Skeletal muscle cell (primary cell): ENCODE measurements around the gene EYS.

Experiments
- DNase-seq: peaks from one replicate; pipeline ENCODE4 v3.0.0-alpha.2; 2010; ENCODE audit warnings: low read depth
- H3K4me3 ChIP-seq: 2 replicates; pipeline ENCODE4 v1.5.1; 2011; ENCODE audit warnings: low read depth, mild to moderate bottlenecking, control low read depth, low read length, moderate library complexity

EYS gene

DNA sequence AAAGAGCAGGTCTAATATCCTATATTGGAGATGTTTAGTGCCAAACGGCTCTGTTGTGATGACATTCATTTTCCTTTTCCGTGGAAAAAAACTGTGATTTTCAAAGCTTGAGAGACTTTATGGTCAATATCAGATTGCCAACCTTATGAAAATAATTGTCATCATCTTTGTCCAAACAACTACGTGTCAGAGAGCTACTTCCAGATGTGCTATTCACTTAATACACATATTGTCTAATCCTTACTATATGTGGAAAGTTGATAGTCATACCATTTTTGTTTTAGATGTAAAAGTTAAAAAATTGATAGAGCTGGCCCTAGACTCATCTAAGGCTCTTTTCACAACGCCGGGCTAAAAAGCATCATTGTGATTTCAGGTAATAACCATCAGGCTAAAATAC, 1521.4 kb downstream of the EYS start:
- DNase-seq = no peak

DNA sequence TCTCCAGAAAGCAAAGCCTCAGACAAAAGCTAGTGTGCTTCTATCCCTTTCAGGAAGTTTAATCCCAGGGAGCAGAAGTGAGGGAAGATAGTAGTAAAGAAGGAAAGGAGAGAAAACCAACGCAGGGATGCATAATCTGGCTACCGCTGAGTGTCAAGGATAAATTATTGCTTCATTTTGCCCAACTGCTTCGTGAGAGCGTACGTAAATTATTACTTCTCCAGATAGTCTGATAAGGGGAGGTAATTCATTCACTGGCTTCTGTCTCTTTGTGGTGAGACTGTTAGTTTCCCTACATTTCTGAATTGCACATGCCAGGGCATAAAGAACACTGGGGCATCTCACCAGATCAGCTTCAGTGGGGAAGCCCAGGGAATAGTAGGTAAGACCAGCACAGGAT, 1531.7 kb downstream of the EYS start:
- no peak overlapping the region for H3K4me3 ChIP-seq
- no peak for DNase-seq

More for the DNA sequence above, 1521.4 kb downstream of the EYS start:
- H3K4me3 ChIP-seq = no peak overlapping the region

DNA sequence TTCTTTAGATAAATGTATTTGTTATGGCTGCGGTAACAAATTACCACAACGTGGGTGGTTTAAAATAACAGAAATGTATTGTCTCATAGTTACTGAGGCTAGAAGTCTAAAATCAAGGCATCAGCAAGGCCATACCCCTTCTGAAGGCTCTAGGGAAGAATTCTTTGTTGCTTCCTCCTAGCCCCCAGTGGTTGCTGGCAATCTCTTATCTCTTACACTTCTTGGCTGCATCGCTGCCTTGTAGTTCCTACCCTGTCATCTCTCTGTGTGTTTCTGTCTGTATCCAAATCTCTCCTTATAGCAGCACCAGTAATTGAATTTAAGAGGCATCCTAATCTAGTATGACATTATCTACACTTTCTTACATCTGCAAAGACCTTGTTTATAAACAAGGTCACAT, 1536.7 kb downstream of the EYS start:
- no peak for DNase-seq
- no peak overlapping the region for H3K4me3 ChIP-seq

DNA sequence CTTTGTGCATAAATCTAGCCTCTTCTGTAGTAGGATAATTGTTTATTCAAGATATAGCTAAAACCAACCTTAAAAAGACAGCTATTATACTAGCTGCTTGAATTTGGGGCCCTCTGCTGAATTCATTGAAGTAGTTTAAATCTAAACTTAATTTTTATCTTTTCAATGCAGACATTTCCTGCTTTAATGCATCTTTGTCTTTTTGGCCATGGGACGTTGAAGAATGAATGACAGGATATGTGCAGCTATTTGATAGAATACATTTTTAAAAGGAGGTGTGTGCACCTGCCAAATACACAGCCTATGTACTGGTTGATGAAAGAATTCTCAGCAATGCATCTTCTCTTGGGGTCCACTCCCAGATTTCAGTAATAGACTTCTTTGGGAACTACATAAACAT, 1546.5 kb downstream of the EYS start:
- H3K4me3 ChIP-seq = no peak overlapping the region
- DNase-seq = no peak

DNA sequence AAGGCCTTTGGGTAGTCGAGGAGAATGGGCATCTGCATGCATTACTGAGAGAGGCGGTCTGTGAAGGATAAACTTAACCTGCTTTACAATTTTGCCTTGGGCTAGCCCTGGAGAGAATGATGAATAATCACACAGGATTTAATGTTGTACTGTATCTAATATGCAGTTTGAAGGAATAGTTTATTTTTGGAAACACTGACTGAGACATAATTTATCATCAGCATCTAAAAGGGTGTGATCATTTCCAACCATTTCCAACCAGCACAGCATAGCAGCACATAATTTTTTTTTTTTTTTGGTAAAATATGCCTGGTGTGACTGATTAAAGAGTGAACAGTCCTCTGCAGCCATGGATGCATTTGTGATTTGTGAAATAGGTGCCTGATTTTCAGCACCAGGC, 1552.0 kb downstream of the EYS start:
- no peak for DNase-seq
- H3K4me3 ChIP-seq = no peak overlapping the region

DNA sequence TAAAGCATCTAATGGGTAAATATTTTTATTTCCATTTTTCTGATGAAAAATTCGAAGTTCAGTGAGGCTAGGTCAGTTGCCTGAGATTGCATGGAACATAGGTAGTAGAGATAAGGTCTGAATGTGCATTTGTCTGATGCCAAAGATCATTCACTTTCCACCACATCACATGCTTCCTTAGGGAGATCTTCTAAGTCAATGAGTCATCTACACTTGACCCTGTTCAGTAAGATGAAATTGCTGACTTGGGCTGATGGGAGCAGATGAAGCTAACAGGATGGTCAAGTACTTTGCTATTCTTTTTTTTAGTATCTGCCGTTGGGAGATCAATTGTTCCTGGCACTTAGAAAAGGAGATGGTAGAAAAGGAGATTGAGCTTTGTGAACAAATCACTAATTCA, 1560.2 kb downstream of the EYS start:
- no peak overlapping the region for H3K4me3 ChIP-seq
- no peak for DNase-seq

DNA sequence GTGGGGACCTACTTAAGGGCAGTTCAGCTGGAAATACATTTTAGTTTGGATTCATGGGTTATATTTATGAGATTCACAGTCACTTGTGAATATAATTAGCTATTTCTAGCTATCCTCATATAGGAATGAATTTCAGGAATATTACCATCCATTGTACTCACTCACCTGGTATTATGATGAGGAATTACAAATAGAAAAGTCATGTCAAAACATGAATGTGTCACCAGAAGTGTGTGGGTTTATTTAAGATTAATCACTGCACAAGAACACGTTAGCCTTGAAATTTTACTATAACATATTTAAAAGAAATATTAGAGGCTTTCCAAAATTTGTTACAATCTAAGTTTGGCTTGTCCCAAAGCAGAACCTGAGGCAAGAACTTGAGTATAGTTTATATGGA, 1560.9 kb downstream of the EYS start:
- no peak overlapping the region for H3K4me3 ChIP-seq
- DNase-seq = no peak

DNA sequence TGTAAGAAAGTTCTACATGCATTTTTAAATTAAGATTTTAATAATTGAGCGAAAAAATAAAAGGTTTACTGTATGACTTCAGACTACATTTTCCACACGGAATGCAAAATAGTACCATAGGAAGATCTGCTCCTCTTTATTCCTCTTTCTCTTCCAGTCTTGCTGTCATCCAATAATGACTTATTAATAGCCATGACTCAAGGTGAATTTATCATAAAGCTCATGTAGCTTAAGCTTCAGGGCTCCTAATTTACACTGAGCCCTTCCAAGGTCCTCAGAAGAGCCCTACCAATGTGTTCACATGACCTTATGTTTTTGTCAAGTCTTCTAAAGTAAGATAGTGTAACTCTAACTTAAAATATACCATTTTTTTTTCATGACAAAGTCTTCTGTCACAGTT, 1561.4 kb downstream of the EYS start:
- no peak for DNase-seq
- H3K4me3 ChIP-seq = no peak overlapping the region

DNA sequence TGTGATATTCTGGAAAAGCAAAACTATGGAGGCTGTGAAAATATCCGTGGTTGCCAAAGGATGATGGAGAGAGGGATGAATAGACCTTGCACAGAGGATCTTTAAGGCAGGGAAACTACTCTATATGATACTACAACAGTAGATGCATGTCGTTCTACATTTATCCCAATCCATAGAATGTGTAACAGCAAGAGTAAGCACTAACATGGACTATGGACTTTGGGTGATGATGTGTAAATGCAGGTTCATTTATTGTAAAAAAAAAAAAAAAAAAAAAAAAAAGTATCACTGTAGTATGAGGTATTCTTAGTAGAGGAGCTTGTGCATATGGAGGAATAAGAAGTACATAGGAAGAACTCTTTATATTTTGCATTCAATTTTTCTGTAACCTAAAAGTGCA, 1563.9 kb downstream of the EYS start:
- DNase-seq = no peak
- no peak overlapping the region for H3K4me3 ChIP-seq

DNA sequence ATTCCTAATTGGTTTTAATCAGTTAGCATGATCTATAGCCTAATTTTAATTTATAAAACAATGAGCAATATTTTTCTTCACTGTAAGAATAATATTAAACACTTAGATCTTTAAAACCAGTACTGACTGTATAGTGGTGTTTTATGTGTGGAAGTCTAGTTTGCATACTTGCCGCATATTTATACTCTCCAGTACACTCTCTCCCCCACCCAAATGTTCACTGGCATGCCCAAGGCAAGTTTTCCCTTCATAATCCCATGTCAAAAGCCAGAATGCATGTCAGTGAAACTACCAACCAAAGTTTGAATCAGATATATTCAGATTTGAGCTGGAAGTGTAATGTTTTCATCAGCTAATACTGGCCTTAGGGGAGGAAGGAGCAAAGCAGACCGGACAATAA, 1565.3 kb downstream of the EYS start:
- no peak overlapping the region for H3K4me3 ChIP-seq
- DNase-seq = no peak

DNA sequence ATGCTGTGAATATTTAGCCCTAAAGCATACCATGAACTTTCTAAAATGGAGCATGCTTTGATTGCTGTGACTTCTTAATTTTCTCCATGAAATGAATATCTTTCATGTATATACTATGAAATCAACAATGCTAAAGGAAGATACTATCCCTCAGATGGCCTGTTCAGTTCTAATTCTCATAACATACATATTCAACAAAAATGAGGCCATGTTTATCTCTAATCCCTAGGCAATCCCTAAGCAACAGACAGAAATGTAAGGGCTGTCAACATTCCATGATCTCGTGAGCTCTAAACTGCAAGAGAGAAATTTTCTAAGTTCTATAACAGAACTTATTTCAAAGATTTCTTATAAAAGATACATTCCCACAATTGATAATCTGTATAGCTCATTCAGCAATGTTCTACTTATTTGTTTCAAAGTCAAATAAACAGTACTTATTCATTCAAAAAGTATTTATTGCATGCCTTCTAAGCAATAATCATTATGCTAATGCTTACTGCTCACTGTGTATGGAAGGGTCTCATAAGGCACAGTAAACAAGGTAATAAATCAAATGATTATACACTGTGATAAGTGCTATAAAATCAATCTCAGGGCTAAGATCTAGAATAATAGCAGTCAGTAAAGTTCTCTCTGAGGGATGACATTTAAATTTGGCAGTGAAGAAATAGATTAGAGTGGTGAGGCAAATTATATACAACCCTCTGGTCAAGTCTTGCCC, 1578.6 kb downstream of the EYS start:
- DNase-seq = no peak
- no peak overlapping the region for H3K4me3 ChIP-seq

DNA sequence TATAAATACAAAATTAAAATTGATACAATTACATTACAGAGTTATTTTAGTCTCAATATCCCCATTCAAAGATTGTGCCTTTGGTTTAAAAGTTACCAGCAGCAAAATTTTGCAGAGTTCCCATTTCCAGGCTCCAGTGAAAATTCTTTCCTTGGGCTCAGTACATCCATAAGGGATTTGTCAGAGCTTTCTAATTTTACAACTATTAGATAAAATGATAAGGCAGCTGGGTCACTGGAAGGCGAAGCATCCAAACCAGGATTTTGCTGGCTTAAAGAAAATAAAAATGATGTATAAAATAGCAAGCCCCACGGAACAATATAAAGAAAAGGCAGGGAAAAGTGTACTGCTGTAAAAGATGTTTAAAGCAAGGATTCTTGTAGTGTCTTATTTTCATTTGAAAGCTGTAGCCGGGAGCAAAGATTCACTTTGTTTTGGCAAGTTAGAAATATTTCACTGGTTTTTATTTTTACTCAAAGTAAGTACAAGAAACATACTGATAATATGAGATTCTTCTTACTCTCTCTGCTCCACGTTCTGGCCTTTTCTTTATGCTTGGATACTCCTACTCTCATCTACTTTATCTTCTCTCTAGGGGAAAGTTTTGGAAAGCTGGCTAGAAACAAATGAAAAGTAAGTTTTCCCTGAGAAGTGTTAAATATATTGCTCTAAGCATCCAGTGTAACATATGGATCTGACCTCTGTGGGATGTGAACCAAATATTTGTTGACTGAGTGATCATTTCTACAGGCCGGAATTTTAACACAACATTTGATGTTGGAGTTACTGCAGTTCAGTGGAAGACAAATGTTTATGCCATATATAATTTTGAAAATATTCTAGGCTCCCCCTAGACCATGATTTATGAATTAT, 1583.0 kb downstream of the EYS start:
- H3K4me3 ChIP-seq = no peak overlapping the region
- DNase-seq = peak; percentile 4

DNA sequence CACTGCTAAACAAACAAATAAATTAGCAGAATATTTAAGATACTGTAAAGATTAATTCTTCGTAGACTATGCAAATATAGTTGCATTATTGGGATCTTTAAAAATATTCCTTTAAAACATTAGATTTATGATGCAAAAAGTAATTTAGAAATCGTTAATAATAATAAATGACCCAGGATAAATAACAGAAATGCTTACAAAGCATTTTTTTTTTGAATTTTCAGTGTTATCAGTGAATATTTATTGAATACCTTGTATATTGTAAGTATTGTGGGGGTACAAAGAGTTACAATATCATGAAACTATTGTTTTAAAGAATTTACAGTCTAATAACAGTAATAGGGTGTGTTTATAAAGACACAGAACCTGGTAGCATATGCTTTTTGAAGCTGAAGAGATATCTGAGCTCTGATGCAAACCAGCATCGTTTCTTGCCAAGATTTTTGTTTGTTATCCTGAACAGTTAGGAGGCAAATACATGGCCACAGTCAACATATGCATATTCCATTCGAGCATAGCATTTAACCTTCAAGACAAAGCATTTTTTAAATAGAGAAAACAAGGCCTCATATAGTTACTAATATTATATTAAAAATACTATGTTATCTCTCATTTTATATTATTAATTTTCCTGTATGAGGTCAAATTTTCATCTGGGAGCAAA, 1584.2 kb downstream of the EYS start:
- H3K4me3 ChIP-seq = no peak overlapping the region
- no peak for DNase-seq

DNA sequence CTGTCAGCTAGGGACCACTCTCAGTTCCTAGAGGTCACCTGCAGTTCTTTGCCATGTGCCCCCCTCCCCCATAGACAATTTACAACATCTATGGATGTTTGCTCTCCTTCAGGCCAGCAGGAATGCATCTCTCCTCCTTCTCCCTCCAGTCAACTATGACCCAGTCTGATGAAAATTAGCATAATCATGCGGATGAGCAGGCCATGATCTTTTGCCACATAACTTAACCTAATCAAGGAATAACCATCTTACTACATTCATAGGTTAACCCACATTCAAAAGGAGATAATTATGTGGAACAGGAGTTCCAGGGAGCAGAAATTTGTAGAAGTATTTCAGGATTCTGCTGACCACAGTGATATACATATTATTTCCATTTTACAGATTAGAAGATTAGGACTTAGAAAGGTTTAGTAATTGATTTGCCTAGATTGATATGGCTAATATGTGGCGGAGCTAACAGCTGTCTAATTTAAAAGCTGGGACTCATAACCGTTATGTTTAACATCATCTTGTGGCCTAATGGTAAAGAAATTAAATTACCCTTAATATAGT, 1585.9 kb downstream of the EYS start:
- DNase-seq = no peak
- H3K4me3 ChIP-seq = no peak overlapping the region

DNA sequence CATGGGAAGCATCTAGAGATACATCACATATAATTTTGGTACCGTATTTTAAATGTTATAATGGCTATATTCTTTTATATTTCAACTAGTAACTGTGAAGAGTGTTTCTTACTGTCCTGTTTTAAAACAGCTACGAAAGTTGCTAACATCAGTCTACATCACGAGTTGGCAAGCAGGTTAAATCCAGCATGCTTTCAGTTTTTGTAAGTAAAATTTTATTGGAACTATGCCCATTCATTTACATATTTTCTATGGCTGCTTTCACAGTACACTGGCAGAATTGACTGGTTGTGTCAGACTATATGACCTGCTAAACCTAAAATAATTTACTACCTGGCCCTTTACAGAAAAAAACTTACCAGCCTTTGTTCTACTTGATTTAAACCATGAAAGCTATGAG, 1593.3 kb downstream of the EYS start:
- no peak for DNase-seq
- H3K4me3 ChIP-seq = no peak overlapping the region

DNA sequence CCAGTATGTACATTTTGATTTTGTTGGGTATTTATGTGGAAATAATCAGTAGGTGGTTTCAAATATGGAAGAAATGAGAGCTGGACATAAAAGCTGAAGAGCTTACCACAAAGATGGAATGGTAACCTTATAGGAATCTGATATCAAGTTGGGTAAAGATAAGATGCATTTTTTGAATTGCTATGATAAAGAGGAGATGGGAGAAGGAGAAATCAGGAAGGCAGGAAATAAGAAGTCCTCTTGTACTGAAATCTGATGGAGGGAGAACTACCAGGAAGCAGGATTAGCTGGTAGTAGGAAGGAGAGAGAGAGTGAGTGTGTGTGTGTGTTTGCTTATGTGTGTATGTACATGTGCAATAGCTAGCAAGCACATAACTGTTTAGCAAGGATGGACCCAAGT, 1603.0 kb downstream of the EYS start:
- no peak overlapping the region for H3K4me3 ChIP-seq
- no peak for DNase-seq

DNA sequence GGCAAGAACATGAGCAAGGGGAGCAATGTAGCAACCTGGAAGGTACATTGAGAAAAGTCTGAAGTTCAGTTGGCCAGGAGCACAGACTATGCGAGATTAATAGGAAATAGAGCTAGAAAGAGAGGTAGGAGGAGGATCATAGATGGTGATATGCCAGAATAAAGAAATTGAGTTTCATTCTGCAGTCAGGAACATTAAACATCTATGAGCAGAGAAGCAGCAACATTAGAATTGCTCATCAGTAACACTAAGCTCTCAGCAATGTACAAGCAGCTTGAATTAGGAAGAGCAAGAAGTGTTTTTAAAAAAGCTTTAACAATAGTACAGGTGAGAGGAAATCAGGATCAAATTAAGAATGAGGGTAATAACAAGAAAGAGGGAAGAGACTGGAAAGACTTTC, 1603.5 kb downstream of the EYS start:
- DNase-seq = no peak
- H3K4me3 ChIP-seq = no peak overlapping the region

DNA sequence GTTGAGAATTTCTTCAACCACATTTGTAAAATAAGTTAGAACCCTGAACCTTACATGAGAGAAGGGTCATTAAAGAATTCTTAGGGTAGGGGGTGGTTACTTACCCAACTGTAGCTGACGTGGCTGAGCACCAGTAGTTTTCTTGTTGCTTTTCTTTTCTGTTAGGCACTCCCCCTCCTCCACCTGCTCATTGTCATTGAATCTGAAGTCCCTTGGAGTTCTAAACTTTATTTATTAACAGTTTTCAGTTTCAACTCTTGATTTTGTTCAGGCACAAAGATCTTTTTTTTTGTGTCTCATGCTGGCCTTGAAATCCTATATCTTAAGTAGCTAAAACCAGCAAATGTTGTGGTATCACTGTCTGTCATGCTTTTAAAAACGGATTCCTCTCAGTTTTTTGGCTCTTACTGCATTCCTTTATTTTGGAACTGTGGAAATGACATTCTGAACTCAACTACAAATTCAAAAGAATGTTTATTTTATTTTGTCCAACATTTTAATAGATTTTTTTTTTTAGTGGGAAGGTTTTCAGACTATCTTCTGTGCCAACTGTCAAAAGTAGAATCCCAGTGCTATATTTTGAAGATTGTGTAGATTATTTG, 1606.2 kb downstream of the EYS start:
- no peak for DNase-seq
- no peak overlapping the region for H3K4me3 ChIP-seq

DNA sequence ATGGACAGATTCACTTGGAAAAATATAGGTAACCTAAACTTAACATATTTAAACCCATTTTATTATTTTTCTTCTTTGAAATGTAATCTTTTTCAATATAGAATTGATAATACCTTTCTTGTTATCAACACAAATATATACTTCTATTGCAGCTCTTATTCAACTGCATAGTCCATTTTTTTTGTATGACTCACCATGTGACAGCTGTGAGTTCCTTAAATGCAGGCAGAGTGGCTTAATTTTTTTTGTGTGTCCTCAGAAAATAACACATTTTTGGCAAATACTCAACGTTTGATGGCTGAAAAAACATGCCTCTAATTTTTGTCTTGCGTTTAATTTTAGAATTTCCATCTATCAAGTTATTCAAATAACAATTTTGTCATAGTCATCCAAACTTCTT, 1616.7 kb downstream of the EYS start:
- no peak for DNase-seq
- no peak overlapping the region for H3K4me3 ChIP-seq

DNA sequence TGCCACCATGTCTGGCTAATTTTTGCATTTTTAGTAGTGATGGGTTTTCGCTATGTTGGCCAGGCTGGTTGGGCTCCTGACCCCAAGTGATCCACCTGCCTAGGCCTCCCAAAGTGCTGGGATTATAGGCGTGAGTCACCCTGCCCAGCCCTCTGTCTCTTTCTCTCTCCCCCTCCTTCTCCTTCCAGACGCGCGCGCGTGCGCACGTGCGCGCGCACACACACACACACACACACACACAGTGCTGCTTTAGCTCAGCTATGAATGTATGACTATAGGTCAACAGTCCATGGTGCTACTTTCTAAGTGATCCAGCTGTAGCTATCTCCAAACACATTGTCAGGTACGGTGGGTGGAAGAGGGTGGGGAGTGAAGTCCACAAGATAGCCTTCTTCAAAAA, 1621.9 kb downstream of the EYS start:
- no peak for DNase-seq
- H3K4me3 ChIP-seq = no peak overlapping the region
